Gastrocnemius medialis (tissue), 4 donors: ENCODE measurements around the gene MUS81. TPM values are rescaled to one million over a fixed set of nuclear protein-coding genes. Genes with fewer than 3 reads are reported as not detected.
A peak's percentile ranks its signal among the peaks of the same experiment; 100 is the strongest.

Experiments used
- ATAC-seq, 2 donors: fragments of 150-250 bp; one replicate each; pipeline ENCODE4 v1.9.1; 2016
- DNase-seq, 2 donors: peaks; one replicate each; pipeline ENCODE4 v3.0.0-alpha.2; 2019
- H3K27ac ChIP-seq, 4 donors: fragments of 200-600 bp; sonication (generic); 1 replicate in 1 of 4; 2 replicates in 3 of 4; pipeline ENCODE4 v1.5.1; 2016 to 2018; ENCODE audit warnings: mild to moderate bottlenecking in 2 of 4, moderate library complexity in 1 of 4
- H3K27me3 ChIP-seq, 3 donors: fragments of 200-600 bp; sonication (generic) in 2 of 3; 1 replicate in 1 of 3; 2 replicates in 2 of 3; pipeline versions ENCODE4 v1.5.1 to v1.6.0; 2016 to 2019; ENCODE audit warnings: mild to moderate bottlenecking in 1 of 3, moderate library complexity in 1 of 3
- H3K36me3 ChIP-seq, 2 donors: fragments of 200-600 bp; sonication (generic) in 1 of 2; one replicate each; pipeline ENCODE4 v1.5.1; 2017 to 2018
- H3K4me1 ChIP-seq, 2 donors: fragments of 200-600 bp; sonication (generic) in 1 of 2; one replicate each; pipeline ENCODE4 v1.5.1; 2016 to 2017; ENCODE audit warnings: mild to moderate bottlenecking in 2 of 2
- H3K4me3 ChIP-seq, 4 donors: fragments of 200-600 bp; sonication (generic) in 3 of 4; 1 replicate in 1 of 4; 2 replicates in 3 of 4; pipeline ENCODE4 v1.5.1; 2016 to 2019; ENCODE audit warnings: mild to moderate bottlenecking in 2 of 4
- H3K9me3 ChIP-seq, 3 donors: fragments of 200-600 bp; sonication (generic) in 2 of 3; 1 replicate in 1 of 3; 2 replicates in 2 of 3; pipeline ENCODE4 v1.5.1; 2016 to 2019
- CTCF ChIP-seq, 5 experiments: fragments of 450-650 bp in 3 of 5; fragments of 200-600 bp in 2 of 5; sonication (generic) in 2 of 5; IDR thresholded peaks in 4 of 5; conservative IDR thresholded peaks in 1 of 5; 1 replicate in 4 of 5; 2 replicates in 1 of 5; pipeline ENCODE4 v1.5.1; 2016 to 2019; ENCODE audit warnings: antibody characterized with exemption in 5 of 5, mild to moderate bottlenecking in 3 of 5, moderate library complexity in 3 of 5
- POLR2A ChIP-seq, 2 donors: fragments of 450-650 bp; IDR thresholded peaks; one replicate each; pipeline ENCODE4 v1.6.1; 2017; ENCODE audit warnings: antibody characterized with exemption in 2 of 2, mild to moderate bottlenecking in 2 of 2, moderate library complexity in 2 of 2
- in situ Hi-C, 4 donors: fragments of 200-750 bp; cut with MboI; loops; one replicate each; pipeline versions ENCODE4 v1.15.0 to v1.8.0; 2017; ENCODE audit warnings: low sequenced_read_pairs in 4 of 4
- intact Hi-C: fragments of 100-400 bp; cut with DNase I; formaldehyde crosslinking; loops from one replicate; pipeline ENCODE4 v1.15.1; 2023; ENCODE audit warnings: low total_unique reads
- total RNA-seq, 4 donors: library from RNA; depleted of rRNA; stranded (reverse); fragments of >200 nt; gene quantifications; one replicate each; pipeline versions ENCODE4 v1.1.0 to v1.2.3, GENCODE V29; 2016

Gene MUS81
- total RNA-seq, 4 donors from 2014 or later: 26.4 to 44.9 (median 34.8) TPM

- DNase-seq (peak in 1 of 2 donors; percentile 46), ATAC-seq (no peak)
- Histone ChIP-seq H3K36me3 (no peaks in the 10 kb centered on the region), H3K27ac (peak overlapping the region in 2 of 4 donors; percentile 8 to 38), H3K27me3 (peaks cover 0 to 6% (median 3%) of the 10 kb centered on the region in 3 donors), H3K9me3 (no peaks in the 10 kb centered on the region), H3K4me1 (peaks cover 26 to 32% of the 10 kb centered on the region in 2 donors), H3K4me3 (no peak overlapping the region)
- in situ Hi-C loops (no loop called here), intact Hi-C loops (loop anchor here (10.0 kb wide), 1 partner anchor 463 kb away; the partner anchor contains the start of gene SLC29A2)
- peak in 4 of 5 experiments; percentile 17 to 40 (median 27) for TF ChIP-seq CTCF (IDR thresholded peaks at IDR 0.05 in 4 of 5, conservative IDR thresholded peaks at IDR 0.05 in 1 of 5)
- TF ChIP-seq POLR2A (IDR thresholded peaks at IDR 0.05): peak in 1 of 2 donors; percentile 11
Measured at GRCh38 chr11:65911682-65912568, 51.7 kb downstream of the MUS81 start.

- Histone ChIP-seq H3K4me1 (peaks cover 36 to 41% of the 10 kb centered on the region in 2 donors), H3K27ac (no peak overlapping the region), H3K4me3 (no peak overlapping the region), H3K27me3 (peaks cover 0 to 6% (median 3%) of the 10 kb centered on the region in 3 donors), H3K9me3 (no peaks in the 10 kb centered on the region), H3K36me3 (no peaks in the 10 kb centered on the region)
- DNase-seq: no peak
- no peak for ATAC-seq
- no peak for TF ChIP-seq POLR2A (IDR thresholded peaks at IDR 0.05)
- no peak for TF ChIP-seq CTCF (IDR thresholded peaks at IDR 0.05 in 4 of 5, conservative IDR thresholded peaks at IDR 0.05 in 1 of 5)
- intact Hi-C loops: loop anchor here (10.0 kb wide), 1 partner anchor 462 kb away; the partner anchor contains the start of gene SLC29A2
- in situ Hi-C loops: no loop called here
Measured at GRCh38 chr11:65912845-65913244, 52.6 kb downstream of the MUS81 start.

GRCh38 chr11:65915101-65915820 is 55.0 kb downstream of the MUS81 start:
- DNase-seq: peak in 1 of 2 donors; percentile 25
- ATAC-seq: peak in 1 of 2 donors; percentile 2
- Histone ChIP-seq H3K27ac (peak overlapping the region; percentile 86 to 98 (median 93)), H3K27me3 (peaks cover 0 to 4% (median 3%) of the 10 kb centered on the region in 3 donors), H3K36me3 (no peaks in the 10 kb centered on the region), H3K9me3 (no peaks in the 10 kb centered on the region), H3K4me1 (peaks cover 45 to 48% of the 10 kb centered on the region in 2 donors), H3K4me3 (peak overlapping the region in 1 of 4 donors; percentile 17)
- no peak for TF ChIP-seq CTCF (IDR thresholded peaks at IDR 0.05 in 4 of 5, conservative IDR thresholded peaks at IDR 0.05 in 1 of 5)
- no peak for TF ChIP-seq POLR2A (IDR thresholded peaks at IDR 0.05)
- intact Hi-C loops (loop anchor here (1.0 to 10.0 kb wide), 6 partner anchors 14 to 903 kb away; partner anchors contain the start of genes ARL2, CCDC85B, FOSL1 and SLC29A2), in situ Hi-C loops (no loop called here)

- peak; percentile 73 to 79 for ATAC-seq
- TF ChIP-seq CTCF (IDR thresholded peaks at IDR 0.05 in 4 of 5, conservative IDR thresholded peaks at IDR 0.05 in 1 of 5) (no peak), POLR2A (IDR thresholded peaks at IDR 0.05) (peak in 1 of 2 donors; percentile 34)
- Histone ChIP-seq H3K4me1 (peaks cover 51 to 53% of the 10 kb centered on the region in 2 donors), H3K4me3 (peak overlapping the region in 3 of 4 donors; percentile 1 to 18 (median 17)), H3K27me3 (peaks cover 0 to 3% (median 0%) of the 10 kb centered on the region in 3 donors), H3K36me3 (peaks cover 0 to under 1% of the 10 kb centered on the region in 2 donors), H3K27ac (peak overlapping the region; percentile 86 to 98 (median 93)), H3K9me3 (no peaks in the 10 kb centered on the region)
- peak; percentile 93 to 95 for DNase-seq
- in situ Hi-C loops (no loop called here), intact Hi-C loops (loop anchor here (1.0 to 10.0 kb wide), 6 partner anchors 15 to 904 kb away; partner anchors contain the start of genes ARL2, CCDC85B, FOSL1 and SLC29A2)
Measured at GRCh38 chr11:65915821-65916251, 55.6 kb downstream of the MUS81 start.
